HUES64 (cell line): ENCODE data around the gene NCAM2.
"Not testable (repeated sequence)": the region's sequence is repeated elsewhere in the genome, so short reads cannot be mapped to it uniquely, and the experiment has no call there.

Experiments
- H3K27ac ChIP-seq: 2 replicates; pipeline ENCODE4 v1.7.0; 2013; ENCODE audit warnings: low read depth, low read length, inconsistent platforms
- H3K27me3 ChIP-seq: 2 replicates; pipeline ENCODE4 v1.6.1; 2013; ENCODE audit warnings: mild to moderate bottlenecking, low read length; ENCODE audit not compliant: insufficient read depth
- H3K36me3 ChIP-seq: 2 replicates; pipeline ENCODE4 v1.6.1; 2013; ENCODE audit warnings: mild to moderate bottlenecking, low read length; ENCODE audit not compliant: insufficient read depth
- H3K4me1 ChIP-seq: 2 replicates; pipeline ENCODE4 v1.6.1; 2013; ENCODE audit warnings: mild to moderate bottlenecking, low read length, moderate library complexity; ENCODE audit not compliant: insufficient read depth
- H3K4me3 ChIP-seq: 2 replicates; pipeline ENCODE4 v1.5.1; 2013; ENCODE audit warnings: mild to moderate bottlenecking, low read length, moderate library complexity
- H3K9ac ChIP-seq: 2 replicates; pipeline ENCODE4 v1.6.1; 2013; ENCODE audit warnings: mild to moderate bottlenecking, low read depth, low read length
- H3K9me3 ChIP-seq: 2 replicates; pipeline ENCODE4 v1.6.1; 2013; ENCODE audit warnings: low read depth, low read length; ENCODE audit not compliant: insufficient read depth
- WGBS: fragments of 150-250, 120-280 bp; methylation state at CpG from one replicate; pipeline ENCODE4 v1.1.7; 2013; ENCODE audit warnings: missing lambda C conversion rate; 5-methylcytosine and 5-hydroxymethylcytosine counted together

NCAM2 gene

GRCh38 chr21:21396424-21396823 lies 398.2 kb downstream of the NCAM2 start:
- Histone ChIP-seq H3K9me3 (peaks cover 38% of the 10 kb centered on the region), H3K4me3 (no peak overlapping the region), H3K4me1 (no peaks in the 10 kb centered on the region), H3K27ac (no peak overlapping the region), H3K27me3 (no peaks in the 10 kb centered on the region), H3K9ac (no peak overlapping the region), H3K36me3 (no peaks in the 10 kb centered on the region)
- WGBS: 92% methylated on average over 4 of the region's 4 CpGs

GRCh38 chr21:21397464-21397863 lies 399.3 kb downstream of the NCAM2 start:
- H3K27ac ChIP-seq: no peak overlapping the region
- peaks cover 38% of the 10 kb centered on the region for H3K9me3 ChIP-seq
- H3K4me3 ChIP-seq: no peak overlapping the region
- H3K9ac ChIP-seq: no peak overlapping the region
- 94% methylated on average over 7 of the region's 7 CpGs for WGBS
- no peaks in the 10 kb centered on the region for H3K27me3 ChIP-seq
- H3K36me3 ChIP-seq: no peaks in the 10 kb centered on the region
- H3K4me1 ChIP-seq: no peaks in the 10 kb centered on the region

GRCh38 chr21:21401444-21401843 lies 403.2 kb downstream of the NCAM2 start:
- H3K4me1 ChIP-seq: no peaks in the 10 kb centered on the region
- no peaks in the 10 kb centered on the region for H3K36me3 ChIP-seq

GRCh38 chr21:21402187-21402586 lies 404.0 kb downstream of the NCAM2 start:
- H3K9ac ChIP-seq, H3K27ac ChIP-seq, H3K36me3 ChIP-seq, H3K27me3 ChIP-seq, H3K4me3 ChIP-seq, H3K4me1 ChIP-seq: not testable (repeated sequence)
- H3K9me3 ChIP-seq: peaks cover 23% of the 10 kb centered on the region
- 97% methylated on average over 3 of the region's 3 CpGs for WGBS

More at GRCh38 chr21:21401444-21401843, 403.2 kb downstream of the NCAM2 start:
- Histone ChIP-seq H3K4me3 (no peak overlapping the region), H3K27me3 (no peaks in the 10 kb centered on the region), H3K9ac (no peak overlapping the region), H3K27ac (no peak overlapping the region), H3K9me3 (peaks cover 31% of the 10 kb centered on the region)

GRCh38 chr21:21404261-21404660 lies 406.1 kb downstream of the NCAM2 start:
- WGBS: 88% methylated on average over 4 of the region's 5 CpGs
- peaks cover 15% of the 10 kb centered on the region for H3K9me3 ChIP-seq
- not testable (repeated sequence) for H3K9ac ChIP-seq, H3K36me3 ChIP-seq, H3K27me3 ChIP-seq, H3K4me1 ChIP-seq, H3K27ac ChIP-seq, H3K4me3 ChIP-seq

- Histone ChIP-seq H3K9ac (no peak overlapping the region), H3K4me1 (no peaks in the 10 kb centered on the region), H3K9me3 (peaks cover 12% of the 10 kb centered on the region), H3K36me3 (no peaks in the 10 kb centered on the region), H3K27ac (no peak overlapping the region), H3K4me3 (no peak overlapping the region), H3K27me3 (no peaks in the 10 kb centered on the region)
- WGBS: 96% methylated on average over 3 of the region's 3 CpGs
Measured at GRCh38 chr21:21406921-21407320, 408.7 kb downstream of the NCAM2 start.

- Histone ChIP-seq H3K36me3 (no peaks in the 10 kb centered on the region), H3K27me3 (no peaks in the 10 kb centered on the region), H3K9me3 (no peaks in the 10 kb centered on the region), H3K27ac (no peak overlapping the region), H3K4me3 (no peak overlapping the region), H3K9ac (no peak overlapping the region), H3K4me1 (no peaks in the 10 kb centered on the region)
- WGBS: 96% methylated on average over 6 of the region's 6 CpGs
Measured at GRCh38 chr21:21412096-21412495, 413.9 kb downstream of the NCAM2 start.

GRCh38 chr21:21415741-21416140 lies 417.5 kb downstream of the NCAM2 start:
- Histone ChIP-seq H3K9ac (no peak overlapping the region), H3K36me3 (no peaks in the 10 kb centered on the region), H3K4me1 (no peaks in the 10 kb centered on the region), H3K27ac (no peak overlapping the region), H3K27me3 (no peaks in the 10 kb centered on the region), H3K9me3 (no peaks in the 10 kb centered on the region), H3K4me3 (no peak overlapping the region)
- WGBS: 92% methylated on average over 1 of the region's 1 CpG

- no peaks in the 10 kb centered on the region for H3K9me3 ChIP-seq
- H3K9ac ChIP-seq: no peak overlapping the region
- WGBS: 95% methylated on average over 1 of the region's 1 CpG
Measured at GRCh38 chr21:21434944-21435343, 436.7 kb downstream of the NCAM2 start.

GRCh38 chr21:21436012-21436534 lies 437.9 kb downstream of the NCAM2 start:
- Histone ChIP-seq H3K9ac (no peak overlapping the region), H3K27me3 (no peaks in the 10 kb centered on the region), H3K4me1 (no peaks in the 10 kb centered on the region), H3K4me3 (no peak overlapping the region), H3K9me3 (no peaks in the 10 kb centered on the region), H3K27ac (no peak overlapping the region), H3K36me3 (no peaks in the 10 kb centered on the region)
- WGBS: 100% methylated on average over 1 of the region's 1 CpG

More at GRCh38 chr21:21434944-21435343, 436.7 kb downstream of the NCAM2 start:
- no peaks in the 10 kb centered on the region for H3K36me3 ChIP-seq
- H3K27me3 ChIP-seq: no peaks in the 10 kb centered on the region
- H3K27ac ChIP-seq: no peak overlapping the region
- no peak overlapping the region for H3K4me3 ChIP-seq
- H3K4me1 ChIP-seq: no peaks in the 10 kb centered on the region

- WGBS: 100% methylated on average over 1 of the region's 3 CpGs
- no peaks in the 10 kb centered on the region for H3K9me3 ChIP-seq
- no peaks in the 10 kb centered on the region for H3K4me1 ChIP-seq
- no peak overlapping the region for H3K4me3 ChIP-seq
- H3K36me3 ChIP-seq: no peaks in the 10 kb centered on the region
- no peak overlapping the region for H3K9ac ChIP-seq
- no peak overlapping the region for H3K27ac ChIP-seq
- no peaks in the 10 kb centered on the region for H3K27me3 ChIP-seq
Measured at GRCh38 chr21:21439761-21440160, 441.6 kb downstream of the NCAM2 start.

GRCh38 chr21:21457077-21457476 lies 458.9 kb downstream of the NCAM2 start:
- 96% methylated on average over 8 of the region's 8 CpGs for WGBS
- Histone ChIP-seq H3K36me3 (no peaks in the 10 kb centered on the region), H3K4me1 (no peaks in the 10 kb centered on the region), H3K27me3 (no peaks in the 10 kb centered on the region), H3K9me3 (no peaks in the 10 kb centered on the region), H3K4me3 (no peak overlapping the region), H3K9ac (no peak overlapping the region), H3K27ac (no peak overlapping the region)
